T-cell (primary cell): Measurements from ENCODE around the gene ABRACL. TPM values are rescaled to one million over a fixed set of nuclear protein-coding genes. Genes with fewer than 3 reads are reported as not detected.

ENCODE experiments used
- ATAC-seq, 4 experiments: fragments of 200-7000 bp in 3 of 4; fragments of 150-1000 bp in 1 of 4; cut with Tn5 transposase; replicated peaks in 1 of 4; 1 replicate in 3 of 4; 2 replicates in 1 of 4; pipeline ENCODE4 v1.10.0; 2021; ENCODE audit warnings: moderate library complexity in 3 of 4, mild to moderate bottlenecking in 2 of 4, moderate number of reproducible peaks in 1 of 4
- CTCF ChIA-PET, 2 donors: fragments of 300-600 bp; sonication (Branson Sonifier 250); formaldehyde crosslinking; loops; one replicate each; lab custom pipeline; 2022; ENCODE audit warnings: antibody characterized with exemption in 2 of 2; lab: Charles Lee
- POLR2A ChIA-PET, 2 donors: fragments of 300-600 bp; sonication (Branson Sonifier 250); formaldehyde crosslinking; loops; one replicate each; lab custom pipeline; 2022; ENCODE audit warnings: antibody characterized with exemption in 2 of 2; lab: Charles Lee
- DNase-seq, 35 experiments: peaks; one replicate each; pipeline versions ENCODE4 v3.0.0 to v3.0.0-alpha.2; 2013 to 2023
- H3K27ac ChIP-seq: one replicate; pipeline ENCODE4 v1.5.1; 2013; ENCODE audit warnings: low read length
- H3K27me3 ChIP-seq, 2 experiments: replicated peaks in 1 of 2; 1 replicate in 1 of 2; 2 replicates in 1 of 2; pipeline versions ENCODE4 v1.6.1 to v1.7.0; 2013; ENCODE audit warnings: low read length in 1 of 2, mixed read lengths in 1 of 2; ENCODE audit not compliant: control insufficient read depth in 2 of 2, insufficient read depth in 2 of 2; ENCODE audit errors: extremely low read depth in 1 of 2
- H3K36me3 ChIP-seq, 2 donors: 1 replicate in 1 of 2; 2 replicates in 1 of 2; pipeline versions ENCODE4 v1.6.1 to v1.7.0; 2013; ENCODE audit warnings: low read length in 1 of 2; ENCODE audit not compliant: control insufficient read depth in 2 of 2, insufficient read depth in 1 of 2; ENCODE audit errors: extremely low read depth in 1 of 2
- H3K4me1 ChIP-seq, 2 experiments: 1 replicate in 1 of 2; 2 replicates in 1 of 2; pipeline versions ENCODE4 v1.6.1 to v1.7.0; 2013; ENCODE audit warnings: low read length in 2 of 2, mixed read lengths in 1 of 2; ENCODE audit not compliant: insufficient read depth in 2 of 2, control insufficient read depth in 1 of 2; ENCODE audit errors: extremely low read depth in 1 of 2
- H3K4me3 ChIP-seq, 2 donors: 1 replicate in 1 of 2; 2 replicates in 1 of 2; pipeline versions ENCODE4 v1.5.1 to v1.7.0; 2013; ENCODE audit warnings: mild to moderate bottlenecking in 2 of 2, low read length in 1 of 2, moderate library complexity in 1 of 2; ENCODE audit not compliant: control insufficient read depth in 1 of 2; ENCODE audit errors: extremely low read depth in 1 of 2
- H3K9me3 ChIP-seq: 2 replicates; pipeline ENCODE4 v1.7.0; 2013
- H3K27ac Mint-ChIP-seq, 2 donors: one replicate each; pipeline ENCODE4 v1.8.0; 2020 to 2021; ENCODE audit warnings: mild to moderate bottlenecking in 2 of 2, mixed read lengths in 2 of 2
- H3K27me3 Mint-ChIP-seq, 2 donors: one replicate each; pipeline ENCODE4 v1.8.0; 2021 to 2022; ENCODE audit warnings: mixed read lengths in 2 of 2
- H3K36me3 Mint-ChIP-seq: one replicate; pipeline ENCODE4 v1.8.0; 2021; ENCODE audit warnings: mixed read lengths
- H3K4me1 Mint-ChIP-seq, 3 donors: one replicate each; pipeline ENCODE4 v1.8.0; 2020 to 2022; ENCODE audit warnings: mixed read lengths in 3 of 3, mild to moderate bottlenecking in 1 of 3
- H3K4me3 Mint-ChIP-seq, 3 donors: one replicate each; pipeline ENCODE4 v1.8.0; 2020 to 2022; ENCODE audit warnings: mild to moderate bottlenecking in 3 of 3, mixed read lengths in 3 of 3, moderate library complexity in 3 of 3
- H3K9me3 Mint-ChIP-seq, 3 donors: one replicate each; pipeline ENCODE4 v1.8.0; 2020 to 2022; ENCODE audit warnings: mixed read lengths in 3 of 3
- WGBS: methylation state at CpG from one replicate; pipeline ENCODE4 v1.1.5; 2013; ENCODE audit warnings: missing lambda C conversion rate; ENCODE audit not compliant: insufficient coverage; 5-methylcytosine and 5-hydroxymethylcytosine counted together
- total RNA-seq, 35 experiments: library from RNA in 6 of 35; stranded (reverse) in 6 of 35; fragments of 120-200 nt in 1 of 35; gene quantifications; one replicate each; pipeline versions ENCODE4 v1.2.1 to v1.2.4 and lab custom pipeline; 2013 to 2026

ABRACL gene
- total RNA-seq, 5 donors from 2014 or later (not counting 1 experiment from before 2014, with no cell fraction given), result 44.2 to 76.3 (median 71.5) TPM

GRCh38 chr6:139064981-139065665, 36.6 kb downstream of the ABRACL start:
- ATAC-seq, result no peak
- CTCF ChIA-PET, result no interaction called here
- Histone ChIP-seq H3K27ac (no peak overlapping the region), H3K4me3 (no peak overlapping the region), H3K36me3 (no peaks in the 10 kb centered on the region), H3K9me3 (no peaks in the 10 kb centered on the region), H3K4me1 (no peaks in the 10 kb centered on the region), H3K27me3 (no peaks in the 10 kb centered on the region)
- no peak for DNase-seq
- WGBS, result 81% methylated on average over 2 of the region's 7 CpGs
- no peaks in the 10 kb centered on the region for H3K27me3 Mint-ChIP-seq
- no peaks in the 10 kb centered on the region for H3K36me3 Mint-ChIP-seq
- H3K9me3 Mint-ChIP-seq, result no peaks in the 10 kb centered on the region
- no peak overlapping the region for H3K4me3 Mint-ChIP-seq
- H3K4me1 Mint-ChIP-seq, result peaks cover 0 to 6% (median 0%) of the 10 kb centered on the region in 3 donors
- no peak overlapping the region for H3K27ac Mint-ChIP-seq
- POLR2A ChIA-PET, result interaction anchor here in 1 of 2 donors (0.5 kb wide), 1 partner anchor 72 kb away, joined by 6 read pairs; no protein-coding TSS in a partner anchor

- Mint-ChIP-seq H3K4me1 (peaks cover 0 to 6% (median 0%) of the 10 kb centered on the region in 3 donors), H3K9me3 (no peaks in the 10 kb centered on the region)
- CTCF ChIA-PET, result no interaction called here
Measured at GRCh38 chr6:139066080-139066479, 37.5 kb downstream of the ABRACL start.

GRCh38 chr6:139068846-139069245, 40.3 kb downstream of the ABRACL start:
- peaks cover 0 to 6% (median 0%) of the 10 kb centered on the region in 3 donors for H3K4me1 Mint-ChIP-seq
- DNase-seq (no peak), ATAC-seq (no peak)
- ChIA-PET POLR2A (no interaction called here), CTCF (no interaction called here)
- no peak overlapping the region for H3K27ac Mint-ChIP-seq
- no peak overlapping the region for H3K27ac ChIP-seq
- no peak overlapping the region for H3K4me3 ChIP-seq
- H3K9me3 Mint-ChIP-seq, result no peaks in the 10 kb centered on the region
- no peaks in the 10 kb centered on the region for H3K9me3 ChIP-seq
- H3K36me3 ChIP-seq, result no peaks in the 10 kb centered on the region
- 100% methylated on average over 1 of the region's 2 CpGs for WGBS
- H3K4me1 ChIP-seq, result no peaks in the 10 kb centered on the region
- no peaks in the 10 kb centered on the region for H3K27me3 Mint-ChIP-seq
- H3K27me3 ChIP-seq, result no peaks in the 10 kb centered on the region
- no peak overlapping the region for H3K4me3 Mint-ChIP-seq
- no peaks in the 10 kb centered on the region for H3K36me3 Mint-ChIP-seq

More at GRCh38 chr6:139066080-139066479, 37.5 kb downstream of the ABRACL start:
- Histone ChIP-seq H3K36me3 (no peaks in the 10 kb centered on the region), H3K27me3 (no peaks in the 10 kb centered on the region), H3K4me3 (no peak overlapping the region), H3K4me1 (no peaks in the 10 kb centered on the region), H3K9me3 (no peaks in the 10 kb centered on the region), H3K27ac (no peak overlapping the region)
- Mint-ChIP-seq H3K36me3 (no peaks in the 10 kb centered on the region), H3K27ac (no peak overlapping the region), H3K27me3 (no peaks in the 10 kb centered on the region), H3K4me3 (no peak overlapping the region)
- POLR2A ChIA-PET, result interaction anchor here in 1 of 2 donors (0.5 to 0.7 kb wide), 2 partner anchors 45 to 430 kb away, joined by 3 to 16 read pairs; no protein-coding TSS in a partner anchor
- 94% methylated on average over 2 of the region's 2 CpGs for WGBS
- DNase-seq, result no peak
- no peak for ATAC-seq

GRCh38 chr6:139073118-139073517, 44.6 kb downstream of the ABRACL start:
- Histone ChIP-seq H3K36me3 (no peaks in the 10 kb centered on the region), H3K4me1 (no peaks in the 10 kb centered on the region), H3K9me3 (no peaks in the 10 kb centered on the region), H3K27ac (no peak overlapping the region), H3K27me3 (no peaks in the 10 kb centered on the region), H3K4me3 (no peak overlapping the region)
- H3K27ac Mint-ChIP-seq, result no peak overlapping the region
- no peaks in the 10 kb centered on the region for H3K9me3 Mint-ChIP-seq
- ATAC-seq (no peak), DNase-seq (no peak)
- no peaks in the 10 kb centered on the region for H3K27me3 Mint-ChIP-seq
- no CpG with 5 or more reads among the region's 2 CpGs for WGBS
- no peak overlapping the region for H3K4me3 Mint-ChIP-seq
- H3K36me3 Mint-ChIP-seq, result no peaks in the 10 kb centered on the region
- ChIA-PET POLR2A (interaction anchor here in 1 of 2 donors (0.8 kb wide), 1 partner anchor 21 kb away, joined by 4 read pairs; no protein-coding TSS in a partner anchor), CTCF (interaction anchor here in 1 of 2 donors (0.7 kb wide), 1 partner anchor 119 kb away, joined by 4 read pairs; no protein-coding TSS in a partner anchor)
- H3K4me1 Mint-ChIP-seq, result no peaks in the 10 kb centered on the region

GRCh38 chr6:139079018-139079417, 50.5 kb downstream of the ABRACL start:
- Mint-ChIP-seq H3K9me3 (no peaks in the 10 kb centered on the region), H3K4me3 (no peak overlapping the region), H3K36me3 (no peaks in the 10 kb centered on the region), H3K4me1 (peaks cover 4 to 6% (median 5%) of the 10 kb centered on the region in 3 donors), H3K27ac (no peak overlapping the region), H3K27me3 (no peaks in the 10 kb centered on the region)
- Histone ChIP-seq H3K27me3 (no peaks in the 10 kb centered on the region), H3K27ac (no peak overlapping the region), H3K4me3 (no peak overlapping the region), H3K9me3 (no peaks in the 10 kb centered on the region), H3K4me1 (no peaks in the 10 kb centered on the region), H3K36me3 (no peaks in the 10 kb centered on the region)
- ChIA-PET POLR2A (no interaction called here), CTCF (interaction anchor here in 1 of 2 donors (0.7 kb wide), 1 partner anchor 39 kb away, joined by 12 read pairs; no protein-coding TSS in a partner anchor)
- no CpG with 5 or more reads among the region's 2 CpGs for WGBS
- DNase-seq (no peak), ATAC-seq (no peak)

GRCh38 chr6:139080255-139080920, 51.8 kb downstream of the ABRACL start:
- no CpG with 5 or more reads among the region's 1 CpG for WGBS
- Histone ChIP-seq H3K4me3 (no peak overlapping the region), H3K4me1 (no peaks in the 10 kb centered on the region), H3K27ac (no peak overlapping the region), H3K27me3 (no peaks in the 10 kb centered on the region), H3K36me3 (no peaks in the 10 kb centered on the region), H3K9me3 (no peaks in the 10 kb centered on the region)
- CTCF ChIA-PET, result no interaction called here
- peaks cover 4 to 6% (median 5%) of the 10 kb centered on the region in 3 donors for H3K4me1 Mint-ChIP-seq
- ATAC-seq (no peak), DNase-seq (no peak)
- H3K4me3 Mint-ChIP-seq, result no peak overlapping the region
- POLR2A ChIA-PET, result no interaction called here
- no peaks in the 10 kb centered on the region for H3K27me3 Mint-ChIP-seq
- H3K27ac Mint-ChIP-seq, result no peak overlapping the region
- no peaks in the 10 kb centered on the region for H3K9me3 Mint-ChIP-seq
- H3K36me3 Mint-ChIP-seq, result no peaks in the 10 kb centered on the region
